Osteoblast (primary cell): ENCODE measurements around the gene CABP1. TPM values are rescaled to one million over a fixed set of nuclear protein-coding genes. Genes with fewer than 3 reads are reported as not detected.
"Not testable (repeated sequence)": the region's sequence is repeated elsewhere in the genome, so short reads cannot be mapped to it uniquely, and the experiment has no call there.

ENCODE experiments used
- DNase-seq: peaks from one replicate; pipeline ENCODE4 v3.0.0; 2011; ENCODE audit warnings: low spot score, mixed read lengths; ENCODE audit not compliant: insufficient read length; ENCODE audit errors: missing footprints
- H2AFZ ChIP-seq: 2 replicates; pipeline ENCODE4 v1.6.0; 2011; ENCODE audit warnings: mild to moderate bottlenecking, low read length
- H3K27ac ChIP-seq: 2 replicates; pipeline ENCODE4 v1.5.1; 2011; ENCODE audit warnings: mild to moderate bottlenecking, low read depth, low read length, moderate library complexity
- H3K27me3 ChIP-seq: 2 replicates; pipeline ENCODE4 v1.6.0; 2012; ENCODE audit warnings: mild to moderate bottlenecking, control low read depth, inconsistent platforms, low read length, moderate library complexity; ENCODE audit not compliant: insufficient read depth
- H3K36me3 ChIP-seq: 2 replicates; pipeline ENCODE4 v1.5.1; 2011; ENCODE audit warnings: mild to moderate bottlenecking, low read length, control low read depth, moderate library complexity; ENCODE audit not compliant: insufficient read depth
- H3K4me1 ChIP-seq: 2 replicates; pipeline ENCODE4 v1.5.1; 2011; ENCODE audit warnings: mild to moderate bottlenecking, low read length, control low read depth, moderate library complexity; ENCODE audit not compliant: insufficient read depth
- H3K4me2 ChIP-seq: 2 replicates; pipeline ENCODE4 v1.6.0; 2011; ENCODE audit warnings: mild to moderate bottlenecking, low read length; ENCODE audit not compliant: insufficient read depth
- H3K4me3 ChIP-seq: fragments of 200-600 bp; sonication (generic); 3 replicates; pipeline ENCODE4 v1.5.1; 2012; ENCODE audit warnings: mild to moderate bottlenecking, low read length, inconsistent platforms; ENCODE audit not compliant: insufficient read depth
- H3K79me2 ChIP-seq: 2 replicates; pipeline ENCODE4 v1.6.0; 2012; ENCODE audit warnings: mild to moderate bottlenecking, low read length, control low read depth, inconsistent platforms; ENCODE audit not compliant: insufficient read depth
- H3K9me3 ChIP-seq: 2 replicates; pipeline ENCODE4 v1.5.1; 2011; ENCODE audit warnings: low read depth, low read length, control low read depth
- H4K20me1 ChIP-seq: 2 replicates; pipeline ENCODE4 v1.6.0; 2012; ENCODE audit warnings: mild to moderate bottlenecking, low read length, control low read depth; ENCODE audit not compliant: insufficient read depth
- total RNA-seq: library from RNA; depleted of rRNA; stranded (reverse); fragments of >200 nt; gene quantifications from 2 replicates; pipeline ENCODE4 v1.2.3, GENCODE V29; 2012
- TF ChIP-seq, protein P1 (sequence below): IDR thresholded peaks from 2 replicates; pipeline ENCODE4 v1.5.1; 2011; ENCODE audit warnings: mild to moderate bottlenecking, low read depth, low read length, moderate library complexity; ENCODE audit errors: extremely low read depth

Gene CABP1
- total RNA-seq, 1 donor: not detected

DNA sequence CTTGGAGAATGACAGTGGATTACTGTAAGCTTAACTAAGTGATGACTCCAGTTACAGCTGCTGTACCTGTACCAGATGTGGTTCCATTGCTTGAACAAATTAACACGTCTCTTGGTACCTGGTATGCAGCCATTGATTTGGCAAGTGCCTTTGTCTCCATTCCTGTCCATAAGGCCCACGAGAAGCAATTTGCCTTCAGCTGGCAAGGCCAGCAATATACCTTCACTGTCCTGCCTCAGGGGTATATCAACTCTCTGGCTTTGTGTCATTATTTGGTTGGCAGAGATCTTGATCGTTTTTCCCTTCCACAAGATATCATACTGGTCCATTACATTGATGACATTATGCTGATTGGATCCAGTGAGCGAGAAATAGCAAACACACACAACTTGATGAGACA, 29.9 kb upstream of the CABP1 start:
- TF ChIP-seq, protein P1, sequence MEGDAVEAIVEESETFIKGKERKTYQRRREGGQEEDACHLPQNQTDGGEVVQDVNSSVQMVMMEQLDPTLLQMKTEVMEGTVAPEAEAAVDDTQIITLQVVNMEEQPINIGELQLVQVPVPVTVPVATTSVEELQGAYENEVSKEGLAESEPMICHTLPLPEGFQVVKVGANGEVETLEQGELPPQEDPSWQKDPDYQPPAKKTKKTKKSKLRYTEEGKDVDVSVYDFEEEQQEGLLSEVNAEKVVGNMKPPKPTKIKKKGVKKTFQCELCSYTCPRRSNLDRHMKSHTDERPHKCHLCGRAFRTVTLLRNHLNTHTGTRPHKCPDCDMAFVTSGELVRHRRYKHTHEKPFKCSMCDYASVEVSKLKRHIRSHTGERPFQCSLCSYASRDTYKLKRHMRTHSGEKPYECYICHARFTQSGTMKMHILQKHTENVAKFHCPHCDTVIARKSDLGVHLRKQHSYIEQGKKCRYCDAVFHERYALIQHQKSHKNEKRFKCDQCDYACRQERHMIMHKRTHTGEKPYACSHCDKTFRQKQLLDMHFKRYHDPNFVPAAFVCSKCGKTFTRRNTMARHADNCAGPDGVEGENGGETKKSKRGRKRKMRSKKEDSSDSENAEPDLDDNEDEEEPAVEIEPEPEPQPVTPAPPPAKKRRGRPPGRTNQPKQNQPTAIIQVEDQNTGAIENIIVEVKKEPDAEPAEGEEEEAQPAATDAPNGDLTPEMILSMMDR: no peak
- Histone ChIP-seq H3K79me2 (no peaks in the 10 kb centered on the region), H4K20me1 (no peaks in the 10 kb centered on the region), H3K4me3 (no peak overlapping the region), H3K36me3 (no peaks in the 10 kb centered on the region), H2AFZ (no peak overlapping the region), H3K4me1 (no peaks in the 10 kb centered on the region), H3K27me3 (peaks cover 4% of the 10 kb centered on the region), H3K27ac (no peak overlapping the region), H3K9me3 (no peaks in the 10 kb centered on the region), H3K4me2 (no peak overlapping the region)
- no peak for DNase-seq

- not testable (repeated sequence) for H3K4me2 ChIP-seq, H3K27me3 ChIP-seq, H3K4me3 ChIP-seq, H3K9me3 ChIP-seq, H3K4me1 ChIP-seq, H2AFZ ChIP-seq, H3K27ac ChIP-seq, H3K79me2 ChIP-seq, H4K20me1 ChIP-seq, H3K36me3 ChIP-seq, DNase-seq
Observed at GRCh38 chr12:120611534-120611933, 28.9 kb upstream of the CABP1 start.

- Histone ChIP-seq H2AFZ (no peak overlapping the region), H3K4me3 (no peak overlapping the region), H3K27ac (no peak overlapping the region), H3K79me2 (no peaks in the 10 kb centered on the region), H4K20me1 (no peaks in the 10 kb centered on the region), H3K4me2 (no peak overlapping the region), H3K36me3 (no peaks in the 10 kb centered on the region), H3K27me3 (peaks cover 17% of the 10 kb centered on the region), H3K9me3 (no peaks in the 10 kb centered on the region), H3K4me1 (no peaks in the 10 kb centered on the region)
- no peak for DNase-seq
- TF ChIP-seq, protein P1: no peak
Observed at GRCh38 chr12:120614848-120615247, 25.6 kb upstream of the CABP1 start.

DNA sequence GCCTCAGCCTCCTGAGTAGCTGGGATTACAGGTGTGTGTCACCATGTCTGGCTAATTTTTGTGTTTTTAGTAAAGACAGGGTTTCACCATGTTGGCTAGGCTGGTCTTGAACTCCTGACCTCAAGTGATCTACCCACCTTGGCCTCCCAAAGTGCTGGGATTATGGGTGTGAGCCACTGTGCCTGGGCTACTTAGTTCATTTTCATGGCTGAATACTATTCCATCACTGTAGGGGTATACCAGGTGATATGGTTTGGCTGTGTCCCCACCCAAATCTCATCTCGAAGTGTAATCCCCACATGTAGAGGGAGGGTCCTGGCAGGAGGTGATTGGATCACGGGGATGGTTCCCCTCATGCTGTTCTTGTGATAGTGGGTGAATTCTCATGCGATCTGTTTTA, 23.2 kb upstream of the CABP1 start:
- not testable (repeated sequence) for H3K9me3 ChIP-seq, H3K4me2 ChIP-seq, H3K36me3 ChIP-seq, H3K27ac ChIP-seq, DNase-seq, H3K79me2 ChIP-seq, H3K4me3 ChIP-seq, H2AFZ ChIP-seq, H3K4me1 ChIP-seq, H4K20me1 ChIP-seq
- H3K27me3 ChIP-seq: peaks cover 24% of the 10 kb centered on the region

DNA sequence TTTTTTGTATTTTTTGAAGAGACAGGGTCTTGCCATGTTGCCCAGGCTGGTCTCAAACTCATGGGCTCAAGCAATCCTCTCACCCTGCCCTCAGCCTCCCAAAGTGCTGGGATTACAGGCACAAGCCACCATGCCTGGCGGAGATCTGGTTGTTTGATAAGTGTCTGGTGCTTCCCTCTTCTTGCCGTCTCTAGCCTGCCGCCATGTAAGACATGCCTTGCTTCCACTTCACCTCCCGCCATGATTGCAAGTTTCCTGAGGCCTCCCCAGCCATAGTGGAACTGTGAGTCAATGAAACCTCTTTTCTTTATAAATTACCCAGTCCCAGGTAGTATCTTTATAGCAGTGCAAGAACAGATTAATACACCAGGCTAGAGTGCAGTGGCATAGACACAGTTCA, 22.7 kb upstream of the CABP1 start:
- not testable (repeated sequence) for DNase-seq, H2AFZ ChIP-seq, H3K79me2 ChIP-seq, H3K36me3 ChIP-seq, H3K27ac ChIP-seq, H4K20me1 ChIP-seq, H3K4me3 ChIP-seq, H3K4me1 ChIP-seq, H3K9me3 ChIP-seq, H3K4me2 ChIP-seq
- peaks cover 24% of the 10 kb centered on the region for H3K27me3 ChIP-seq
